Measurements from ENCODE around the gene MLLT11. TPM values are rescaled to one million over a fixed set of nuclear protein-coding genes. Genes with fewer than 3 reads are reported as not detected.
A peak's percentile ranks its signal among the peaks of the same experiment; 100 is the strongest.

The MLLT11 gene
- total and polyA plus RNA-seq, 2 donors: 6.6 to 10.8 TPM

GRCh38 chr1:151050051-151050688 lies 10.0 kb upstream of the MLLT11 start:
- no peak overlapping the region for H3K27ac ChIP-seq (ENCODE audit: low read depth in 1 of 2, low read length in 1 of 2)
- H3K4me3 ChIP-seq (ENCODE audit: low read length in 2 of 2): no peak overlapping the region
- peaks cover 0 to 5% of the 10 kb centered on the region in 2 donors for H3K27me3 ChIP-seq (ENCODE audit: control insufficient read depth in 2 of 2, insufficient read depth in 1 of 2, low read length in 1 of 2)
- peaks cover 35 to 50% of the 10 kb centered on the region in 2 donors for H3K36me3 ChIP-seq (ENCODE audit: control insufficient read depth in 2 of 2, insufficient read depth in 2 of 2, low read length in 1 of 2)
- no peaks in the 10 kb centered on the region for H3K9me3 ChIP-seq (ENCODE audit: control insufficient read depth in 2 of 2, insufficient read depth in 1 of 2, low read length in 1 of 2)
- DNase-seq (ENCODE audit: low read depth in 6 of 9, low spot score in 9 of 9): no peak
- peaks cover 7 to 16% of the 10 kb centered on the region in 2 donors for H3K4me1 ChIP-seq (ENCODE audit: control insufficient read depth in 2 of 2, insufficient read depth in 2 of 2, low read length in 2 of 2)
- WGBS: 98% methylated on average over 2 of the region's 2 CpGs

- peaks cover 44 to 63% of the 10 kb centered on the region in 2 donors for H3K36me3 ChIP-seq (ENCODE audit: control insufficient read depth in 2 of 2, insufficient read depth in 2 of 2, low read length in 1 of 2)
Measured at GRCh38 chr1:151051356-151052009, 8.7 kb upstream of the MLLT11 start.

GRCh38 chr1:151054971-151055547 lies 5.1 kb upstream of the MLLT11 start:
- no peak for DNase-seq (ENCODE audit: low read depth in 6 of 9, low spot score in 9 of 9)
- H3K36me3 ChIP-seq (ENCODE audit: control insufficient read depth in 2 of 2, insufficient read depth in 2 of 2, low read length in 1 of 2): peaks cover 44 to 62% of the 10 kb centered on the region in 2 donors
- no peak overlapping the region for H3K4me3 ChIP-seq (ENCODE audit: low read length in 2 of 2)
- no peaks in the 10 kb centered on the region for H3K27me3 ChIP-seq (ENCODE audit: control insufficient read depth in 2 of 2, insufficient read depth in 1 of 2, low read length in 1 of 2)
- H3K27ac ChIP-seq (ENCODE audit: low read depth in 1 of 2, low read length in 1 of 2): peak overlapping the region in 1 of 2 donors; percentile 86
- WGBS: 96% methylated on average over 4 of the region's 4 CpGs
- peaks cover 18 to 42% of the 10 kb centered on the region in 2 donors for H3K4me1 ChIP-seq (ENCODE audit: control insufficient read depth in 2 of 2, insufficient read depth in 2 of 2, low read length in 2 of 2)
- H3K9me3 ChIP-seq (ENCODE audit: control insufficient read depth in 2 of 2, insufficient read depth in 1 of 2, low read length in 1 of 2): no peaks in the 10 kb centered on the region

More at GRCh38 chr1:151051356-151052009, 8.7 kb upstream of the MLLT11 start:
- Histone ChIP-seq H3K27ac (ENCODE audit: low read depth in 1 of 2, low read length in 1 of 2) (no peak overlapping the region), H3K4me1 (ENCODE audit: control insufficient read depth in 2 of 2, insufficient read depth in 2 of 2, low read length in 2 of 2) (peaks cover 16 to 30% of the 10 kb centered on the region in 2 donors), H3K27me3 (ENCODE audit: control insufficient read depth in 2 of 2, insufficient read depth in 1 of 2, low read length in 1 of 2) (peaks cover 0 to 5% of the 10 kb centered on the region in 2 donors), H3K9me3 (ENCODE audit: control insufficient read depth in 2 of 2, insufficient read depth in 1 of 2, low read length in 1 of 2) (no peaks in the 10 kb centered on the region), H3K4me3 (ENCODE audit: low read length in 2 of 2) (no peak overlapping the region)
- WGBS: 93% methylated on average over 2 of the region's 2 CpGs
- DNase-seq (ENCODE audit: low read depth in 6 of 9, low spot score in 9 of 9): no peak

DNA sequence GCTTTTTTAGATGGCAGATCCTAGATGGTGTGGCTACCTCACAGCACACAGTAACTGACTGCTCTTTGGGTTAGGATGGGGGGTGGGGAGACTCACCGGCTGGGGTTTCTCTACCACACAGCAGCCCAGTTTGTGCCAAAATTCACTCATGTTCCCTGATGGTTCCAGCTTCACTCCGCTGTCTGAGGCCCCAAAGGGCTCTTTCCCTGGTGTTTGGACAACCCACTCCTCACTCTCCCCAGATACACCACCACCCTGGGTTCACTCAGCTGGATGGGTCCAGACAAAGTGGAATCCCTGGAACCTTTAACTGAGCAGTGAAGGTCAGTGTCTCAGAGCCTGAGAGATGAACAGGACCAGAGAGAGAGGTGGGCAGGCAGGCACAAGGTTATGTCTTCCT lies 4.6 kb upstream of the MLLT11 start:
- Histone ChIP-seq H3K4me3 (ENCODE audit: low read length in 2 of 2) (peak overlapping the region; percentile 13 to 38), H3K4me1 (ENCODE audit: control insufficient read depth in 2 of 2, insufficient read depth in 2 of 2, low read length in 2 of 2) (peaks cover 18 to 45% of the 10 kb centered on the region in 2 donors), H3K27ac (ENCODE audit: low read depth in 1 of 2, low read length in 1 of 2) (peak overlapping the region; percentile 69 to 86), H3K36me3 (ENCODE audit: control insufficient read depth in 2 of 2, insufficient read depth in 2 of 2, low read length in 1 of 2) (peaks cover 44 to 59% of the 10 kb centered on the region in 2 donors), H3K9me3 (ENCODE audit: control insufficient read depth in 2 of 2, insufficient read depth in 1 of 2, low read length in 1 of 2) (no peaks in the 10 kb centered on the region), H3K27me3 (ENCODE audit: control insufficient read depth in 2 of 2, insufficient read depth in 1 of 2, low read length in 1 of 2) (no peaks in the 10 kb centered on the region)
- DNase-seq (ENCODE audit: low read depth in 6 of 9, low spot score in 9 of 9): no peak
- 44% methylated on average over 2 of the region's 2 CpGs for WGBS

- Histone ChIP-seq H3K27me3 (ENCODE audit: control insufficient read depth in 2 of 2, insufficient read depth in 1 of 2, low read length in 1 of 2) (no peaks in the 10 kb centered on the region), H3K36me3 (ENCODE audit: control insufficient read depth in 2 of 2, insufficient read depth in 2 of 2, low read length in 1 of 2) (peaks cover 44 to 55% of the 10 kb centered on the region in 2 donors), H3K9me3 (ENCODE audit: control insufficient read depth in 2 of 2, insufficient read depth in 1 of 2, low read length in 1 of 2) (no peaks in the 10 kb centered on the region), H3K27ac (ENCODE audit: low read depth in 1 of 2, low read length in 1 of 2) (peak overlapping the region; percentile 69 to 86), H3K4me1 (ENCODE audit: control insufficient read depth in 2 of 2, insufficient read depth in 2 of 2, low read length in 2 of 2) (peaks cover 18 to 48% of the 10 kb centered on the region in 2 donors), H3K4me3 (ENCODE audit: low read length in 2 of 2) (peak overlapping the region; percentile 13 to 38)
- peak in 4 of 9 donors; percentile 18 to 74 (median 35) for DNase-seq (ENCODE audit: low read depth in 6 of 9, low spot score in 9 of 9)
- WGBS: 23% methylated on average over 2 of the region's 2 CpGs
Measured at GRCh38 chr1:151056149-151056548, 4.0 kb upstream of the MLLT11 start.

DNA sequence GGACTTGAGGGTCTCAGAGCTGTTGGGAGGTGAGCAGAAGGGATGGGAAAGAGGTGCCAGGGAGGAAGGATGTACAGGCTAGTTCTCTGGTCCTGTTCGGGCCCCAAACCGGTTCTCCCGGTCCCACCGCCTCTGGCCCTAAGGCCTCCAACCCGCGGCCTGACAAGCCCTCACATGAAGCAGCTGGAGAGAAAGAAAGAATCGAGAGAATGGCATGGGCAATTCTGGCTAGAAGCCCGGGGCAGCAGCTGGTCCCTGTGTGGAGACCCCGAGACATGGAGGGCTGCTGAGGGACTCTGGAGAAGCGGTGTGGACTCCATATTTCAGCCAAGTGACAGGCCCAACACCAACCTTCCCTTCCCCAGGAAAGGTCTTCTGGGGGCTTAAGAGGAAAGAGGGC lies 1.5 kb upstream of the MLLT11 start:
- peak overlapping the region; percentile 95 to 98 for H3K27ac ChIP-seq (ENCODE audit: low read depth in 1 of 2, low read length in 1 of 2)
- H3K4me1 ChIP-seq (ENCODE audit: control insufficient read depth in 2 of 2, insufficient read depth in 2 of 2, low read length in 2 of 2): peaks cover 18 to 49% of the 10 kb centered on the region in 2 donors
- DNase-seq (ENCODE audit: low read depth in 6 of 9, low spot score in 9 of 9): peak in 4 of 9 donors; percentile 16 to 49 (median 20)
- WGBS: 4% methylated on average over 10 of the region's 10 CpGs
- no peaks in the 10 kb centered on the region for H3K27me3 ChIP-seq (ENCODE audit: control insufficient read depth in 2 of 2, insufficient read depth in 1 of 2, low read length in 1 of 2)
- peaks cover 23 to 32% of the 10 kb centered on the region in 2 donors for H3K36me3 ChIP-seq (ENCODE audit: control insufficient read depth in 2 of 2, insufficient read depth in 2 of 2, low read length in 1 of 2)
- H3K4me3 ChIP-seq (ENCODE audit: low read length in 2 of 2): peak overlapping the region; percentile 80 to 88
- H3K9me3 ChIP-seq (ENCODE audit: control insufficient read depth in 2 of 2, insufficient read depth in 1 of 2, low read length in 1 of 2): no peaks in the 10 kb centered on the region

DNA sequence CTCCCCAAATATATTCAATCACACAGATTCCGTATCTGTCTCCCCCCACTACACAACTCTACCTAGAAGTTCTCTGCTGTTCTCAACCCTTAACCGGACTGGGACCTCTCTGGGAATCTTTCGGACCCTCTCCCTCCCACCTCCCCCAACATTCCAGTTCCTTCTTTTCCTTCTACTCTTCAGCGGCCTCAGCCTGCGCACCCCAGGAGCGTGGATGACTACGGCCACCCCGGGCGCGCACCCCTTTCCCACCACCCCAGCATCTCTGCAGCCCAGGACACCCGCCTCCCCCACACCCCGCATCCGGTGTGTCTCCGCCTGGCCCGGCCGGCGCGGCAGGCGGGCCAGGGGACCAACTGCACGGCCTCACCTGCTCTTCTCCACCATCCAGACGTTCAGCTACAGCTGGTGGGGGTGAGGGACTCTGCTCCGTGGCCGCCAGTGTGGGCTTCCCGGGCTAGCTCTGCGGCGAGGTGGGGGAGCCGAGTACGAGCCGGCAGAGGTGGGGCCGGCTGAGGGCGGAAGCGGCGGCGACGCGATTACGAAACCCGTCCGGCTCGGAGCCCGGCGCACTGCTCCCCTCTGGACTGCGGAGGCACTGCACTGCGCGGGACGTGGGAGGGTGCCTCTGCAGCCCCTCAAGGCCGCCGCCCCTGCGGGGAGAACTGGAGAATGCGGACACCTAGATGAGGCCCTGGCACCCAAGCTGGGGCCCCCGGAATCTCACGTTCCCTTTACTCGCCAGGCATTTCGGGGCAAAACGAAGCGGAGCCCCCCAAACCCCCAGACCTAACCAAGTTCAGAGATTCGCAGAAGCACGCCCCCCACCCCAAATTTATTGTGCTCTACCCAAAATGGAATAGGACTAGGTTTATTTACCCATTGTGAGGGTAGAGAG lies 839 bp upstream of the MLLT11 start, which contains the start of gene CDC42SE1:
TSS of gene CDC42SE1 (minus strand) at position 514 of the 898 bp plus-strand sequence. CDS start 3,892 bp downstream, outside the sequence.
- H3K4me1 ChIP-seq (ENCODE audit: control insufficient read depth in 2 of 2, insufficient read depth in 2 of 2, low read length in 2 of 2): peaks cover 18 to 49% of the 10 kb centered on the region in 2 donors
- H3K27me3 ChIP-seq (ENCODE audit: control insufficient read depth in 2 of 2, insufficient read depth in 1 of 2, low read length in 1 of 2): no peaks in the 10 kb centered on the region
- H3K36me3 ChIP-seq (ENCODE audit: control insufficient read depth in 2 of 2, insufficient read depth in 2 of 2, low read length in 1 of 2): peaks cover 17 to 30% of the 10 kb centered on the region in 2 donors
- H3K4me3 ChIP-seq (ENCODE audit: low read length in 2 of 2): peak within 1 kb of the TSS; percentile 80 to 88
- peak in 8 of 9 donors; percentile 56 to 92 (median 79) for DNase-seq (ENCODE audit: low read depth in 6 of 9, low spot score in 9 of 9)
- peak within 1 kb of the TSS; percentile 95 to 98 for H3K27ac ChIP-seq (ENCODE audit: low read depth in 1 of 2, low read length in 1 of 2)
- H3K9me3 ChIP-seq (ENCODE audit: control insufficient read depth in 2 of 2, insufficient read depth in 1 of 2, low read length in 1 of 2): no peaks in the 10 kb centered on the region
- WGBS: under 1% methylated on average over 58 of the region's 58 CpGs

DNA sequence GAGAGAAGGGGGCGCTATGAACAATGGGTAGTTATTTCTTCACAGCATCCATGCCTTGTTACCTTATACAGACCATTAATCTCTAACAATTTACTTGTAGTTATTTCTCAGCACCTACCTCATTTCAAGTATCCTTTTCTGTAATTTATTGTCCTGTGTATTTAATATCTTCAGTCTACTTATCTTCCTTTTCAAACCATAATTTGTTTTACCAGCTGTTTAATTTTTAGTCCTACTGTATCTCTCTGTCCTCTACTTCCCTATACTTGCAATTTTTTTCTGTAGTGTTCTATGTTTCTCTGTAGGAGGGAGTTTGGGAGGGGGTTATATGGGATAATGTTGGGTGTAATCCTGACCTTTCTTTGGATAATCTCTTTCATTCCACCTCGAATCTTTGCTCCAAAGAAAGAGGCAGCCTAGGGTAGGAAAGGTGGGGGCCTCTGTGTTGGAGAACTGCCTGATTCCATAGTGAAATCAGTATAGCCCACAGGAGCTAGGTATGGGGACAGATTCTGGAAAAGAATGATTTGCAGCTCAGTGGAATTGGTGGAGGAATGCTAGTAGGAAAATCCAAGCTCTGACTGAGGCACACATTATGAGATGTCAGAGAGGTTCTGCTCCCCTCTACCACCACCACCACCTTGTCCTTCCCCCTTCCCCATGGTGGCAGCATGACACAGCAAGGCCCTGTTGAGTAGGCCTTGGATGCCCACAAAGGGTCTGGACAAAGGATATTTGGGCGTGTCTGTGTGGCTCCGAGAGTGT lies 642 bp downstream of the MLLT11 start:
- Histone ChIP-seq H3K36me3 (ENCODE audit: control insufficient read depth in 2 of 2, insufficient read depth in 2 of 2, low read length in 1 of 2) (peaks cover 2 to 18% of the 10 kb centered on the region in 2 donors), H3K27me3 (ENCODE audit: control insufficient read depth in 2 of 2, insufficient read depth in 1 of 2, low read length in 1 of 2) (no peaks in the 10 kb centered on the region), H3K4me3 (ENCODE audit: low read length in 2 of 2) (peak overlapping the region; percentile 80 to 88), H3K9me3 (ENCODE audit: control insufficient read depth in 2 of 2, insufficient read depth in 1 of 2, low read length in 1 of 2) (no peaks in the 10 kb centered on the region), H3K4me1 (ENCODE audit: control insufficient read depth in 2 of 2, insufficient read depth in 2 of 2, low read length in 2 of 2) (peaks cover 14 to 40% of the 10 kb centered on the region in 2 donors), H3K27ac (ENCODE audit: low read depth in 1 of 2, low read length in 1 of 2) (peak overlapping the region; percentile 95 to 98)
- 58% methylated on average over 4 of the region's 4 CpGs for WGBS
- DNase-seq (ENCODE audit: low read depth in 6 of 9, low spot score in 9 of 9): peak in 2 of 9 donors; percentile 22 to 42

Measured in thymus (tissue), 11 donors.